GM20431 (cell line): ENCODE data around the gene CELF2.

Source experiments
- in situ Hi-C: fragments of 300-500 bp; cut with MseI, MboI; formaldehyde crosslinking; loops from one replicate; pipeline ENCODE4 v1.15.0; 2020; ENCODE audit warnings: low sequenced_read_pairs; ENCODE audit not compliant: unreplicated experiment

CELF2 gene

DNA sequence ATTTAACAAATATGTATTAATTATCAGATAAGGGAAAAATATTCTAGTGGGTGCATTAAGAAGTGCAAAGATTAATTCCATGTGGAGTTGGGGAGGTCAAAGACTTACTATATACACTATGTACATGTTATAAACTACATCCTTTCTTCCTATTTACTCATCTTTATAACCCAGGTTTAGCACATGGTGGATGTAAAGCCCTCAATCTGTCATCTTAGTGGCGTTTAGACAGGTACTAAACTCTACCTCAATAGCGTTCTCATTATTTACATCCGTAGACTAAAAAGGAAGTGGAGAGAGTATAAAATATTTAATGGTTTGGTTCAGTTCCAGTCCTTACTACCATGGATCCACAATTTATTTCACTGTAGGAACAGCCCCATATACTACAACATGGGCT is 14.8 kb upstream of the CELF2 start:
- in situ Hi-C loops = no loop called here

DNA sequence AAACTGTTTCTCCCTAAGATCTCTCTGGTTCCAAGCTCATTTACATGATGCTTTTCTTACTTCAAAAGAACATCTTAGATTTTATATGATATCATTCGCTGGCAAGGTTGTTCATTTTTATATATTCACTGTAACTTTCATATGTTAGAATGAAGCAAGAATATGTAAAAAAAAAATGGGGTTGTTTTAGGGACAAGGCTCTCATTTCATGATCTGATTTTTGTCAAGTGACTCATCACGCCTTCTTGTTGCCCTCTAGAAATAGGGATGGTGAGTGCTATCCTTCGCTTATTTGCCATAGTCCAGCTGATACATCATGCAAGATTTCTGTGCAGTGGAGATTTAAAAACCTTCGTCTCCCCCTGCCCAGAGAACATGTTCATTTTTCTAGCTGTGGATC is 14.0 kb upstream of the CELF2 start:
- in situ Hi-C loops = no loop called here

DNA sequence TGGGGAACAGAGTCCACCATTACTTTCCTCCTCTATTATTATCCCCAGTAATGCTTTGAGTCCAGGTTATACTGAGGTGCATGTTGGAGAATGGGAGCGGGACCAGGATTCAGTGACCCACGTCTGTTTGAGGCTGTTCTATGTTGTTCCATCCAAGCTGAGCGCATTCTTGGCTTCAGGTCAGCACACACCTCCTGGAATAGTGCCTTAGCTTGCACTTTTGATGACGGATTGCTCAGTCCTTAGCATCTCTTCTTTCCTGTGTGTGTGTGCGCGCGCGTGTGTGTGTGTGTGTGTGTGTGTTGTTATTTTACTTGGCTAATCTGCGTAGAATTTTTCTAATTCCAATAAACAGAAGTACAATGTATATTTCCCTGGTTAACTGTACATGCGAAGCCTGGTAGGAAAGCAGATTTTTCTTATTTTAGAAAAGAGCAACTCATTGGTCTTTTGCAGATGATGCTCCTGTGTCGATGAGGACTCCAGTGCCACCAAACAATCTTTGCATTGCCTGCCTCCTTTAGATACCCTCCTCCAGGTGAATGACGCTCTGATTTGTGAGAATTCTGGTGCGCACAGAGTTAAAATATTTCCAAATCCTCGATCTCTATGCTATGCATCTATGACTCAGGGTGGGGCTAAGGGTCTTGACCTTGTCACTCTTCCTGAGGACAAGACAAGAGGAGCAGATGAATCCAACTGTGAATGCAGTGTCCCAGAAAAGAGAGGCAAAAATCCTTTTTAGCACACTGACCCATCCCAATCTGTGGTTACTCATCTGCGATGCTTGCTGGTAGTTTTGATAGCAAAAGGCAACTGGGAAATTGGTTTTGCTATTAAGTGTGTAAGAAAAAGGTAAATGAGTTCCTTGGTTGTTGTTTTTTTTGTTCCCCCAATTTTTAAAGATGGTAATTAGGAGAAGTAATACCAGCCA is 13.3 kb upstream of the CELF2 start:
- in situ Hi-C loops = no loop called here

- in situ Hi-C loops = no loop called here
Observed at GRCh38 chr10:11005725-11006427, 11.8 kb upstream of the CELF2 start.

- in situ Hi-C loops = no loop called here
Observed at GRCh38 chr10:11006428-11006825, 11.2 kb upstream of the CELF2 start.

DNA sequence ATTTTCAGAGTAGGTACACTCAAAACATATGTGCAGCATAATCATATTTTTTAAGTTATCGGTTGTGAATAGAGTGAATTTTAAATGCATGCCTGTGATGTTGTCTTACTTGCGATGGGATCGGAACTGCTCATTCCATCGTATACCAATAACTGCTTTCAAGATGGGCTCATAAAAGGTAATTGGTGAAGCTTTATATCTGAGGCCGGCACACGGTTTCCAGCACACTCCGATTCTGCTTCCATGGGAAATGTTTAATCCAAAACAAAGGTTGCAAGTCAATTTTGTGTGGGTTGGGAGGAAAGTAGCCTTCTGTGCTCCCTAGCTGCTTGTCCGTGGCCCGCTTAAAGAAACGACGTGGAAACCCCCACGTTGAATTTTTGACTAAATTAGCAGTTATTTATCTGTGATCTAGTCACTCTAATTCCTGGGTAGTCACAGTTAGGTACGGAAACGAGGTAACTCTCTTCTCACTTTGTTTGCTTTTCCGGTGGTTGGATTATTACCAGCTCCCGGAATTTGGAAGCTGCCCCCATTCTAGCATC is 10.1 kb upstream of the CELF2 start:
- in situ Hi-C loops = no loop called here

DNA sequence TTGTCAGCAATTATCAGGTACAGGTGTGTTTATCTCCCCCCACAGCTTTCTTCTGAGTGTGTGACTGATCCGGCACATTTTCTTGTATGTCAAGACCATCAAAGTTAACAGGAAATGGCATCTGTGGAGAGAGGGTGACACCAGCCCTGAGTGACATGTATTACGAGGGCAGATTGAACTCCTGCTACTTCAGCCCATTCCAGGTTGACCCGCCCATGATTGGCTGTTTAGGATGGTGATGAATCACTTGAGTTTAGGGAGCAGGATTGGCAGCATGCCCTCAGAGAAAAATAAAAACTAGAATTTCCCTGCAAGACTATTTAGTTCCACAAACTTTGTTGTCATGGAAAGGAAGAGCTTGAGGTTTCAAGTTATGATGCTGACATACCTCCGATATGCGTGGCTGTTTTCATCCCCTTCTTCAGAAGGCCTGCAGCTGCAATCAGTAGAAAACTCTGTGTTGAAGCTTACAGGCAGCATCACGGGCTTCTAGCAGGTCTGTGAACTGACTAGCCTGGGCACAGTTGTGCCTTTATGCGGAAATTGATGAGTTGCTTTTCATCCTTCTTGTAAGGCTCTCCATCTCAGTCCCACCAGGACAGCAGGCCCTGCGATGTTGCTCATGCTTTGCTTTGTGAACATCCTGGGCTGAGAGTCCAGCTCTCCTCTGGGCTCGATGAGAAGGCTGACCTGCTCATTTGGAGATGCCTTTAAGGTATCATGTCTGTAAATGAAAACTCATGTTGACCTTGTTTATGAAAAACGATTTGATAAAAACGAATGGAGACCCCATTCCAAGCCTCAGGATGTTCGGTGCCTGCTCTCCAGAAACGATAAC is 8.0 kb upstream of the CELF2 start:
- in situ Hi-C loops = no loop called here

DNA sequence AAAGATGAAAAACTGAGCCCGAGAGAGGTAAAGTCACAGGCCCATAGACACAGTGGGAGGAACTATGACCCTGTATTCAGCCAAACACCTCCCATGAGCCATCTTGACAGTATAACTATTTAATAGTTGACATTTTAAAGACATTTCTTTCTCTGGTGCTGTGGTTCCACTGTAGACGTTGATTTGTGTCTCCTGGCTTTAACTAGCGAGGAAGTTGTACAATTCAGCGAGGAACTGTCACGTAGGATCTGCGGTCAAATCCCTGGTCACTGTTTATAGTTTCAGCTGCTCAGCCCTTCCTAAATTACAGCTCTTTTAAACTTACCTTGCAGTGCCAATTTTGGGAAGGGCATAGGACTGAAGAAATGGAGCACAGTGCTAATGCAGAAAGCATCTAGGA is 7.1 kb upstream of the CELF2 start:
- in situ Hi-C loops = no loop called here

GRCh38 chr10:11011436-11011835 is 6.2 kb upstream of the CELF2 start:
- in situ Hi-C loops = no loop called here

GRCh38 chr10:11011984-11012383 is 5.7 kb upstream of the CELF2 start:
- in situ Hi-C loops = no loop called here

DNA sequence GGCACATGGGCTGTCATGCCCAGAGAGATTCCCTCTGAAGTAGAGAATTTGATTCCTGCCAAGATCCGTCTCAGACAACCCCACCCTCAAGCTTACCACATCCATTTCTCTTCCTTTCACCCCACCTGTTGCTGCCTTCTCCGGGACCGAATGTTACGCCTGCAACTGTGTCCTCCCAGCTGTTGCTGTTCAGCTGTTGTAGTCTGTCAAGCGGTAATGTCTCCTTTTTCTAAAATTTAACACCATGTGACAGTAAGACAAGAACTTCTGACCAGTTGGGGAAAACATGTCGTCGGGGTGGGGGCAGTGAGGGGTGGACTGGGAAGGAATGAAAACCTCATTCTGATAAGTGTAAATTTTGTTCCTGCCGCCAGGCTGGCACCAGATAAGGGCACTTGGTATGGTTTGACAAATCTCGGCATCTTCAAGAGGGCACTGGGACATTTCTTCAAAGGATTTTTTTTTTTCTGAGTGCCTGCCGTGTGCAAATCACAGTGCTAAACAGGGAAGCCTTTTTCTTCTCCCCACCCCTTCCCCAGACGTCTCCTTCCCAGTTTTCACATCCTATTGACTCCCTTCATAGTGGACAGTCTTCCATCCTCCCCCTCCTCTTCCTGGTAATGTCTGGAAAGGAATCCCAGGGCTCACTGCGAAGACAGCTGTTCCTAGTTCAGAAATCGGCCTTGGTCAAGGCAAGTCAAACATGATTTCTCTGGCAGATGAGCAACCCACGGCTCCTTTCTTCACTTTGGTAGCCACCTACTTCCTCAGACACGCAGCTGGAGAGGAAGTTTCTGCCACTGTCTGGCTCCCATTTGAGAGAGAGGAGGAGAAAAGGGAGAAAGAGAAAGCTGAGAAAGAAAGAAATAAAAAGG is 5.0 kb upstream of the CELF2 start:
- in situ Hi-C loops = no loop called here

GRCh38 chr10:11013836-11014235 is 3.8 kb upstream of the CELF2 start:
- in situ Hi-C loops = no loop called here

GRCh38 chr10:11014671-11015445 is 2.8 kb upstream of the CELF2 start:
- in situ Hi-C loops = no loop called here

DNA sequence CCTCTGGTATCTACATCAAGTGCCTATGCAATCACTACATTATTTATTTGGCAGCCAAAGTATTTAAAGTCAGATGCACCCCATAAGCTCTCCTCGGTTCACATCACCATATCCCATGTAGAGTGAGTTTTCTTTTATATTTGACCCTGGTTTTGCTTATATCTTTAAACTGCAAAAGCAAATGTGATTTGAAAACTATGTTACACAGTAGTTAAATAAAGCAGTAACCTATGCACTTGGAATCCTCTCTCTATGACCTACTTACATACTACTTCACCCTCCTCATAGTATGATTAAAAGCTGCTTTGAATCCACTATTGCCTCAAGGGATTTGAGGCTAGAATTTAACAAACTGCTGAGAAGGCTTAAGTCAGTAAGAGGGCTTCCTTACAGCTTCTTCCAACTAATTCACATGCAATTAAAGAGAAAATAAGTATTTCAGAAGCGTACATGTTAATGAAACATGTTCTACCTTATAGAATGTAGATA is 2.2 kb upstream of the CELF2 start:
- in situ Hi-C loops = no loop called here

- in situ Hi-C loops = no loop called here
Observed at GRCh38 chr10:11017000-11017569, 587 bp upstream of the CELF2 start.

GRCh38 chr10:11018432-11018841 is 765 bp downstream of the CELF2 start:
- in situ Hi-C loops = no loop called here

DNA sequence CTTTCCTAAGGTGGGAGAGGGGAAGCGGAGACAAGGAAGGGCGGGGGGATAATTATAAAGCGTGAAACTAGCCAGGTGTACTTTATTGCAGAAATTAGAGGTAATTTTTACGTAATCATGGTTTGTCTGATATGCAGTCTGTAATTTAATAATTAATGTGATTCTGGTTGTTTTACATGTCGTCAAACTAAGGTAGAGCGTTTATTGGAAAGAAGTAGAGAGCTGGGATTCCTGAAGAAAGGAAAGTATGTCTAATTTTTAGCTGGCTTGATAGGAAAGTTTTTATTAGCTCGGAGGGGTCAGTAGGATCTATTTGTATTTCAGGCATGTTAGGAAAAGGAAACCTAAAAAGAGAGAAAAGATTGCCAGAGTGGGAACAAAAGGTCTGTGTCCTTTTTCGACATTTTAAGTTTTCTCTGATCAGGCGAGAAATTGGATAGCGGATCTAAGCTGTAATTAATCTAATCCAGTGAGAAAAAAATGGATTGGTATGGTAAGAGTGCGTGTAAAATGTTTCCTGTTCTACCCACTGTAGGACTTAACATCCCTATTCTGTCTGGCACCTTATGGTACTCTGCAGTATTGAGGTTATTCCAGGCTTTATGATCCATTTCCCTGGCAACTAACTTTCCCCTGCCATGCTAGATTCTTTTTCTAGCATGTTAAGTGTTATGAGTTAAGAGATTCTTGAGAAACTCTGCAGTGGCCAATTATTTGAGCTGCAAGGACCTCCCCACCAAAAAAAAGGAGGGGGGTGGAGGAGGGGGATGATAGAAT is 1.4 kb downstream of the CELF2 start:
- in situ Hi-C loops = no loop called here
